Upper lobe of left lung (tissue), 4 donors: ENCODE data around the gene GATA3.

Experiments used
- CTCF ChIP-seq, 6 experiments: fragments of 450-650 bp in 4 of 6; fragments of 200-600 bp in 2 of 6; sonication (generic) in 2 of 6; IDR thresholded peaks; one replicate each; pipeline ENCODE4 v1.5.1; 2016 to 2019; ENCODE audit warnings: antibody characterized with exemption in 6 of 6
- EP300 ChIP-seq, 4 donors: sonication (generic); formaldehyde crosslinking; IDR thresholded peaks; one replicate each; pipeline ENCODE4 v1.5.1; 2017; ENCODE audit warnings: antibody characterized with exemption in 4 of 4, control low read depth in 2 of 4
- POLR2A ChIP-seq, 4 donors: fragments of 450-650 bp; IDR thresholded peaks; one replicate each; pipeline ENCODE4 v1.5.1; 2016 to 2017; ENCODE audit warnings: antibody characterized with exemption in 4 of 4, mild to moderate bottlenecking in 2 of 4
- POLR2AphosphoS5 ChIP-seq, 2 donors: sonication (generic); formaldehyde crosslinking; IDR thresholded peaks; one replicate each; pipeline ENCODE4 v1.5.1; 2017; ENCODE audit warnings: antibody characterized with exemption in 2 of 2

- TF ChIP-seq CTCF (IDR thresholded peaks at IDR 0.05) (no peak), POLR2A (IDR thresholded peaks at IDR 0.05) (no peak), POLR2AphosphoS5 (IDR thresholded peaks at IDR 0.05) (no peak), EP300 (IDR thresholded peaks at IDR 0.05) (no peak)
Measured at GRCh38 chr10:8071006-8071405, 16.5 kb downstream of the GATA3 start.
